Stimulated activated CD4-positive, alpha-beta T cell treated with anti-CD3 and anti-CD28 coated beads, Interleukin-15, amount 100 ng/mL, for 1 hour (primary cell): ENCODE results near the gene FAM20A.
"Not testable (repeated sequence)": the region's sequence is repeated elsewhere in the genome, so short reads cannot be mapped to it uniquely, and the experiment has no call there.

ENCODE experiments used
- DNase-seq, 2 donors: peaks; one replicate each; pipeline ENCODE4 v3.0.0-alpha.2; 2020; ENCODE audit warnings: low read depth in 1 of 2, low spot score in 1 of 2

FAM20A gene

DNA sequence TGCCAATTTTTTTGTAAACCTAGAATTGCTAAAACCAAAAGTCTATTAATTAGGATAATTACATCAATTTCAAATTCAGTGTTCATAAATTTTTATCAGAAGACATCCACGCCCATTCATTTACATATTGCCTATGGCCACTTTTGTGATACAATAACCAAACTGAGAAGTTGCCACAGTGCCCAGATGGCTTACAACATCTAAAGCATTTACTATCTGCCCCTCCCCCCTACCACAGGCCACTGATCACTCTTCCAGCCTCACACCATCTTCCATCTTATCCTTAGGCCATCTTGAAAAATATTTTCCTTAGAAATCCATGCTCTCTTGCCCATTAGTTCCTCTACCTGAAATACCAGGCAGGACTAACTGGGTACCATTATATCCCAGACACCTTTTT lies 95.2 kb downstream of the FAM20A start:
- no peak for DNase-seq

DNA sequence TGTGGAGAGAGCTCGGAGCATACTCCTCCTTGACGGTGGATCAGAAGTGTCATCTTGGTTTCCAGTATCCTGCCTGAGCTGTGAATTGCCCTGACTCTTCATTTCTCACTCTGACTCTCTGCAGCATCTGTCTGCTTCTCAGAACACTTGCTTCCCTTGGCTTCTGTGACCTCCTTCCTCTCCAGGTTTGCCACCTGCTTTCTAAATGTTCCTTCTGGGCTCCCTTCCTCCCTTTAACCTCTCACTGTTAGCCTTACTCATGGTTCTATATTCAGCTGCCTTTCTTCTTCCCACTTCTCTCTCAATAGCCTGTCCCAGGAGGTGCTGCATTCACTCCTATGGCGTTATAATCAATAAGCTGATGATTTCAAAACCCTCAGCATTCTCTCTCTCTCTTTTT lies 100.1 kb downstream of the FAM20A start:
- no peak for DNase-seq

DNA sequence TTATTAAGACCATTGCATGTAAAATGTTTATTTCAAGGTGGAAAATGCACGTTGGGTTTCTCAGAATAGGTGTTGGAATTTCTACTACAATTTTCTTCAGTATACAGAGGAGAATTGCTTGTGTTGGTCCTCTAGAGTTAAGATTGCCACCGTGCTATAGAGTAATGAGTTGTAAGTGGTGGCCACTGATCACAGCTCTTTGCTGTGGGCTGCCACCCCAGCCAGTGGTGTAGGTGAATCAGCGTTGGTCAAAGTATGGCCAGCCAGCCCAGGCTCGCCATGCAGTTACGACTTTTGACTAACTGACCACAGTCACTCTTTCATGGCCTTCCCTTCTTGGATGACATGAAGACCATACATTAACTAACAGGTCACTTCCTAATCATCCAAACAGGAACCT lies 101.6 kb downstream of the FAM20A start:
- DNase-seq: no peak

DNA sequence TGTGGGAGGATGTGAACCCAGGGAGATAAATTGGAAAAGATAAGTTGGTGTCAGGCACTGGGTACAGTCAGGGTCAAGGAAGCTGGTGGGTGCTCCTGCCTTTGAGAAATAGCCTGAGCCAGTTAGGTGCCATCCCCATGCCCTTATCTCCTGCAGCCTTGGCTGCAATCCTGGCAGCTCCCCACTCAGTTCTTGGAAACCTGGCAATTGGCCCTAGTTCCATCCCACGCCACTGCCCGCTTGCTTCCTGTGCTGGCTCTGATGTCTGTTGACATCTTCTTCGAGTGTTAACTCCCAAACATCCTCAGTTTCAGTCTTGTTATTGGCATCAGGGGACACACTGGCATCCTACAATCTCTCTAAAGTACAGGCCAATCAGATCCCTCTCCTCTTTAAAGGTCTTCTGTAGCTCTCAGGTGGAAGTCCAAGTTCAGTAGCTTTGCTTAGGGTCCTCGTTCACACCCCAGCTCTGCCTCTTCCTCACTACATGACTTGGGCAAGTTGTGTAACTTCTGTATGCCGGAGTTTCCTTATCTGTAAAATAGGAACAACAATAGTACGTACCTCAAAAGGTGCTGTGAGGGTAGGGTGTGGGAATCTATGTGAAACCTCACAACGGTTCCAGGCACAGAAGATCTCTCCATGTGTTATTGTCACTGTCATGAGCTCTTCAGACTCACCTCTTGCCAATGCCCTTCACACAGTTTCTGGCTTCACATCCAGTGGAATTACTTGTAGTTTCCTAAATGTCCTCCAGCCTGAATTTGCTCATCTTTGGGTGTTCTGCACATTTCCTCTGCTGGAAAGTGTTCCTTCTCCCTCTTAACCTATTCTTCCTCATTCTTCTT lies 102.5 kb downstream of the FAM20A start:
- no peak for DNase-seq

DNA sequence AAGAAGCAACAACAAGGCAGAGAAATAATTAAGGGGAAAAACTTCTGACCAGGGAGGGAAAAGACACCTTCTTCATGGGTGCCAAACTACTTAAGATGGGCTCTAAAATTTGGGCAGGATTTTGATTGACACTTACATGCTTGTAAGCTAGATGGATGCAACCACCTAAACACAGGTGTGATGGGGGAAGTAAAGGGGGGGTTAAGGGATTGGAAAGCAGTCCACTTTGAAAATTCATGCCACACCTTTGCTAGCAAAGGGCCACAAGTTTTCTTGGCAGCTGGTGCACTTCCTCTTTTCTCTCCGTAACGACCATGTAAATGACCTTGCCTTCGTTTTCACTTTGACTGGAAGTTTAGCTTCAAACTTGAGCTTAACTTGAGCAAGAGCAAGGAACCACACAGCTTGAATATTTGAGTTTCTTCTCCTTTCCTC lies 103.3 kb downstream of the FAM20A start:
- no peak for DNase-seq

DNA sequence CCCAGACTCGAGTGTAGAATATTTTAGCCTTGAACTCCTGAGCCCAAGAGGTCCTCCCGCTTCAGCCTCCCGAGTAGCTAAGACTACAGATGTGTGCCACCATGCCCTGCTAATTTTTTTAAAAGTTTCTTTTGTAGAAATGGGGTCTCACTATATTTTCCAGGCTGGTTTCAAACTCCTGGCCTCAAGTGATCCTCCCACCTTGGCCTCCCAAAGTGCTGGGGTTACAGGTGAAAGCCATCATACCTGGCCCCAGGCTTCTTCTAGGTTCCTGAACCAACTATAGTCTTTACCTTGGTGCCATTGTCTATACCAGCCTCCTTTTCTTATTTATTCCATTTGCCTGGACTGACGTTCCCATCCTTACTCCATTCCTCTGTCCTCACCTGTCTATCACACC lies 106.1 kb downstream of the FAM20A start:
- no peak for DNase-seq

DNA sequence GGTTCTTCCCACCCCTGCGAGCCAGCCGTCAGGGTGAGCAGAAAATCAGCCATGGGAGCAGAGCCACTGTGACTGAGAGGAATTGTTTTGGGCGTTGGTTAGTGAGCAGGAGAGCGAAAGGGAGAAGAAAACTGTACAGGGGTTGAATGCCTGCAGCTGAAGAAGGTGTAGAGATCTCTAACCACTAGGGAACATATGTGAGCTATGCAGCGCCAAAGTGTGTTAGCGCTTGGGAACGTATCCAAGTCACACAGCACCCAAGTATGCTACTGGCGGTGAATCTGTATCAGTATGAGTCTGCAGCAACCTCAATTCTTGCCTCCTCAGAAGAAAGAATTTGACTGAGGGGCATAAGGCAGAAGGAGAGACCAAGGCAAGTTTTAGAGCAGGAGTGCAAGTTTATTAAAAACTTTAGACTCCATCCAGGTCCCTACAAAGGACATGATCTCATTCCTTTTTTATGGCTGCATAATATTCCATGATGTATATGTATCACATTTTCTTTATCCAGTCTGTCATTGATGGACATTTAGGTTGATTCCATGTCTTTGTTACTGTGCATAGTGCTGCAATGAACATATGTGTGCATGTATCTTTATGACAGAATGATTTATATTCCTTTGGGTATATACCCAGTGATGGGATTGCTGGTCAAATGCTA lies 108.6 kb downstream of the FAM20A start:
- not testable (repeated sequence) for DNase-seq

DNA sequence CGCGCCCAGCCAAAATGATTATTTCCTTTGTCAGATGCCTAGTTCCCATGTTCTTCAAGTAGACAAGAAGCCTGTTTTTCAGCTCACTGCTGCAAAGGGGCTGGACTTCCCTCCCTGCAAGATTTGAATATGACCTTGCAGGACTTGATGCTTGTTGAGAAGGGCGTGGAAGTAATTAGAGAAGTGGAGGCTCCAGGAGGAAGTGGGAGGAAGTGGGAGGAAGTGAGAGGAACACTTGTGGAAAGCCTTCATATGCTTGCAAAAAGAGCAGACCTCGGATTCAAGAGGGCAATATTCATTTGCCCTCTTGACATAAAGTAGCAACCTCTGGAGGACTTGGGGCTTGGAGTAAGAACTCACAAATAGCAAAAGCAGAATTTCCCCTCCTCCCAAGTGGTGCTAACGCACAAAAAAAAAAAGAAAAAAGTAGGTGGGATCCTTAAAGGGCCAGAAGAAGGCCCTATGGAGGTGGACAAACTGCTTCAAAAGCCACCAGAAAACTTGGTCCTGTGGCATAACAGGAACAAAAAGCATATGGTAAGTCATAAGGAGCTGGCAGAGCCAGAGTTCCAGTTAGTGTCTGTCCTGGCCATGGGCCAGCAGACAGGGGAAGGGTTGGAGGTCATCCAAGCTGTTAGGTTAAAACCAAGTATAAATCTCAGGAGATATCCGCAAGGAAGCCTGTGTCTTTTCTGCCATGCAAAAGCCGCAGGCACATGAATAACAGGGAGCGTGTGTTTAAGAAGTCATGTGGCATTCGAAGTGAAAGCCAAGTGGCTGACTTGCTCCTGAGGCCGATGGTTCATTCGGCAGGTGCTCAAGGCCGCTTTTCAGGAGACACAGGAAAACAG lies 109.6 kb downstream of the FAM20A start:
- DNase-seq: no peak

DNA sequence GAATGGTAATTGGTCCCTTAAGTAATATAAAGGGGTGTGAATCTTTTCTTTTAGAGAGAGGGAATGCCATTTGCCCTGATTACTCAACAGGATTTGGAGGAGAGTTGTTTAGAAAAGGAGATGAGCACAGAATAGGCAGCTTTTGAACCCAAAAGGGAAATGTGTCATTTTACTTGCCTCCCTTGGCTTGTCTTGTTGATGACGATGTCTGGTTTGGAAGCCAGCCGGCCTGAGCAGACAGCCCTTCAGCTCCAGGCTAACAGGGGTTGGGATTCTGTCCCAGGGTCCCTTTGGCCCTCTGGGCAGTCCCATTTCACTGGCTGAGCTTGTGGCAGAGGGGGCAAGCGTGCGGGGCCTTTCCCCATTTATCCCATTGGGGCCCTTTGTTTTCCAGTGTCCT lies 111.2 kb downstream of the FAM20A start:
- no peak for DNase-seq
